Glomerular visceral epithelial cell (primary cell): Measurements from ENCODE around the gene HTATSF1.

Experiments used
- DNase-seq: peaks from one replicate; pipeline ENCODE4 v3.0.0-alpha.2; 2016; ENCODE audit errors: extremely low spot score

Gene HTATSF1

GRCh38 chrX:136496764-136497555 lies 432 bp upstream of the HTATSF1 start:
- DNase-seq: peak; percentile 83

DNA sequence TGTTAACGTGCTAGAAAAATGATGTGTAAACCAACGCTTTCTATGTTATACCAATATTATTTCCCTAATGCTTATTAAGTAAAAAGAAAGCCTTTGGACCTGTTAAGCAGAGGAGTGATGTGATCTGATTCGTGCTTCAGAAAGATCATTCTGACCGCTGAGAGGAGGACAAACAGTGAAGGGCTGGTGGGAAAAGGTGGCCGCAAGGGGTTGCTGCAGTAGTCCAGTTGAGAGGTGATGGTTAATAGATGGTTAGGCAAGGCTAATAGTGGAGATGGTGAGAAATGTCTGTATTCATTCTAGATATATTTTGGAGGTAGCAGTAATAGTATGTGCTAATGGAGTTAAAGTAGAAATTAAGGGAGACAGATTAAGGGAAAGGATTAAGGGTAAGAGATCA lies 21.7 kb downstream of the HTATSF1 start:
- DNase-seq: no peak

DNA sequence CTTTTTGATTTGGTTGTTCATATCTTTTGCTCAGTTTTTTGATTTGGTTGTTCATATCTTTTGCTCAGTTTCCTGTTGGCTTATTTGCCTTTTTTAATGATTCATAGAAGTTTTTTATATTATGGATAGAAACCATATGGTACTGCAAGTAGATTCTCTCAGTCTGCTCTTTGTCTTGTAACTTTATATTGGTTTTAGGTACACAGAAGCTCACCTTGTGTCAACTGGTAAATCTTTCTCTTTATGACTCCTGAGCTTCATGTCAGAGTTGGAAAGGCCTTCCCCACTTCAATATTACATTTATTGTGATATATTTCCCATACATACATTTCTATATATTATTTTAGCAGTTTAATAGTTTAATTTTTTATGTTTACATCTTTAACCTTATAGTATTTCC lies 26.4 kb downstream of the HTATSF1 start:
- DNase-seq: no peak

DNA sequence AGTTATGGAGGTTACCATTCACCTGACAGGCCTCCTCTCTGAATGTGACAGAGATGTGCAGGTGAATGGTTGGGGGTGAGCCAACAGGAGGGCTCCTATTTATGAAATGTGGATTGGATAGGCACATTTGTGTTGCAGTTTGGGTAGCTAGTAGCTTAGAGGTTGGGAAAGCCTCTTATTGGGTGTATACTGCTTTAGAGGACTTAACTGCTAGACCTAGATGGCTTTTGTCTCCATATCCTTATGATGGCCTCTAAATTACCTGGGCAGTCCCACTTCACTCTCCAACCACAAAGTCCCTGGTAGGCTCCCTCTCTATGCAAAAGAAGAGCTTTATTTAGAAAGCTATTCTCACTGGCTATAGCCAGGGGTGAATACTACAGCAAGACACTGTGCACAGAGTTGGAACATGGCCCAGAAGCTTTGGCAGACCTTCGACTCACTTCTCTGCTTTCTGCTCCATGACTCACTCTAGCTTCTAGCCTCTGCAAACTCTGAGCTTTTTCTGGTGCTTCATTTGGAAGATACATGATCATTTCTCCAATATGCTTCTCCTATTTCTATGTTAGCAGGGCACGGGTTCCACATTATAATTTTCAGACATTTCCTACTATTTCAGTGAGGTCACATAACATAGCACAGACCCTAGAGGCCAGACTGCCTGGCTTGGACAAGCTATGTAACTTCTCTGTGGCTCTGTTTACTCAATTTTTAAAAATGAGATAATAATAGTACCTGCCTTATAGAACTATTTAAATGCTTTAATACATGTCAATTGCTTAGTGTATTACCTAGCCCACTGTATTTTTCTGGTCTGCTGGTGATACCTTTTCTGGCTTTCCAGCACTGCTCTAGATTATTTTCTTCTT lies 28.6 kb downstream of the HTATSF1 start:
- peak; percentile 48 for DNase-seq

- DNase-seq: no peak
Measured at GRCh38 chrX:136528645-136529315, 31.4 kb downstream of the HTATSF1 start.

DNA sequence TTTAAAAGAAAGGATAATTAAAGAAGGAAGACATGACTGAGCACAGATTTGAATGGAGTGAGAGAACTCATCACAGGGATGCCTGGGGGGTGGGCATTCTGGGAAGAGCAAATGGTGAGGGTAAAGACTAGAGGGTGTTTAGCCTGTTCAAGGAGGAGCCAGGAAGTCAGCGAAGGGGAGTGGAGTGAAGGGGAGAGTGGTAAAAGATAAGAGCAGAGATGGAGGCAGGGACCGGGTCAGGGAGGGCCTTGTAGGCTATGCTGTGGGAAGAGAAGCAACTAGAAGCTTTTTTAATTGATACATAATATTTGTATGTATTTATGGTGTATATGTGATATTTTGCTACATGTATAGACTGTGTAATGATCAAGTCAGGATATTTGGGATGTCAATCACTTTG lies 32.4 kb downstream of the HTATSF1 start:
- no peak for DNase-seq

DNA sequence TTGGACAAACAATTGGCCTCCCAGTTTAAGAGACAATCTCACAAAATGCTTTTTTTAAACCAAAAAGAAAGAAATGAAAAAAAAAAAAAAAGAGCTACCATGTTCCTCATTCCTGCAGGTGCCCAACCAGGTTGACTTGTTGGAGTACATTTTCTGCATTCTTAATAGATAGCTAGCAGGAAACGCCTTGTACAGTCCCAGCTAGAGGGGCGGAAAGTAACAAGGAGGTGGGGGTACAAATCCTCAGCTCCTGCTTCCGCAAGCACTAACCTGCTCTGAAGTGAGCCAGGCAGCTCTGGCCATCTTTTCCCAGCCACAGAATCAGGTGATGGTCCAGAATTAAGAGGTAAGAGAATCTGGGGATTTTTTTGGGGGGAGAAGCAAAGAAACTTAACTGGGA lies 34.6 kb downstream of the HTATSF1 start, which contains the start of gene VGLL1:
TSS of gene VGLL1 (plus strand) at position 265 of the 400 bp plus-strand sequence. CDS start 3,806 bp downstream, outside the sequence.
- DNase-seq: no peak

DNA sequence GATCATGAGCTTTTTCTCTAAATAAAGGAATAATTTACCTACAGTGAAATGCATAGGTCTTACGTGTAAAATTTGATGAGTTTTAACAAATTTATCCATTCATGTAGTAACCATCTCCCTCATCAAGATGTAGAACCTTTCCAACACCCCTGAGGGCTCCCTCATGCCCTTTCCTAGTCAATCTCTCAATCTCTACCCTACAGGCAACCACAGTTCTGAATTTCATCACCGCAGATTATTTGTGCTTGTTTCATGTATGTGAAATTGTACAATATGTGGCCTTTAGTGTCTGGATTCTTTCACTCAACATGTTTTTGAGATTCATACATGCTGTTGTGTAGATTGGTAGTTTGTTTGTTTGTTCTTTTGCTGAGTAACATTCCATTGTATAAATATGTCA lies 36.7 kb downstream of the HTATSF1 start:
- no peak for DNase-seq

DNA sequence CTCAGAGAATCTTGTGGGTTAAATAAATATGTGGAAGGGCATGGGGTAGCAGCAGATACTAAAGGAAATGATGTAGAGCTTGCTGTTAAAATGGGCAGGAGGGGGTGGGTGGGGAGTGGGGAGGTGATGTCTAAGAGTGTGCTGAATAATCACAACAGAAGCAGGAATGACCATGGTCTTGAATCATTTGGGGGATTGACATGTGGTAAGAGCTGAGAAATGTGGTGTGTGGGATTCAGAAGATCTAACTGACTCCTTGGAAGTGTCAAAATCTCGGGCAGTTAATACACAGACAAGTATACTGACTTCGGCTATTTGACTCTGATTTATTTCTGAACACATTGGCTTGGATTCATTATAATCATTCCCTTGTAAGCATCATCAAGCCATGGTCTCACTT lies 41.4 kb downstream of the HTATSF1 start:
- no peak for DNase-seq

GRCh38 chrX:136540226-136540625 lies 42.8 kb downstream of the HTATSF1 start:
- no peak for DNase-seq

DNA sequence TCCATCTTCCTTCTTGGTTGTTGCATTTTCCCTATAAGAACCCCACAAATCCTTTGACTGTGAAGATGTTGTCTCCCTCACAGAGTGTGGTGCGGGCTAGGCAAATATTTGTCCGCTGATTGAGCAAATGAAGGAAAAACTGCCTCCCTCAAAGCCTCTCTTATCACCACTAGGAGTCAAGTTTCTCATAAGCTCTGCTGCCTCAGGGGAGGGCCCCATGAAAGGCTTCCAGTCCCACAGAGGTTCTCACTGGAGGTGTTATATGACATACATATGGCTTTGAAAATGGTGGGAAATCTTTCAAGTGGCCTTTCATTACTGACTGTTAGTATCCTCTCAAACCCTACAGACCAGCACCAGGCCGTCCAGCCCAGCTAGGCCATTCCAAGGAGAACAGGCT lies 43.9 kb downstream of the HTATSF1 start:
- DNase-seq: no peak

GRCh38 chrX:136542281-136542680 lies 44.9 kb downstream of the HTATSF1 start:
- DNase-seq: no peak

GRCh38 chrX:136546371-136546781 lies 49.0 kb downstream of the HTATSF1 start:
- DNase-seq: no peak

GRCh38 chrX:136549226-136549625 lies 51.8 kb downstream of the HTATSF1 start:
- no peak for DNase-seq

DNA sequence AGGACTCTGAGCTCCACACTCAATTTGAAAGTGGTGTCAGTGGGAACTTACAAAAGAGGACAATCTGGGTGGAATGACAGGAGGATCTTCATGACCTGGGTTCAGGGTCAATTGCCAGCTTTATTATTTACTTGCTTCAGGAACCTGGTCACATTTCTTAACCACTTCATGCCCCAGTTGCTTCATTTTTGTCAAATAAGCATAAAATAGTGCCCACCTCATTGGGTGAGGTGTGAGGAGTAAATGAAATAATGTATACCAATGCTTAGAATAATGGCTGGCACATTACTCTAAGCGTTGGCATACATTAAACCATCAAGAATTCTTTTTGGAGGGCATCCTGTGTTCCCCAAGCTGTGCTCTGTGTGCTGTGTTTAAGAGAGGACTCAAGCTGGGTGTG lies 54.0 kb downstream of the HTATSF1 start:
- DNase-seq: no peak

DNA sequence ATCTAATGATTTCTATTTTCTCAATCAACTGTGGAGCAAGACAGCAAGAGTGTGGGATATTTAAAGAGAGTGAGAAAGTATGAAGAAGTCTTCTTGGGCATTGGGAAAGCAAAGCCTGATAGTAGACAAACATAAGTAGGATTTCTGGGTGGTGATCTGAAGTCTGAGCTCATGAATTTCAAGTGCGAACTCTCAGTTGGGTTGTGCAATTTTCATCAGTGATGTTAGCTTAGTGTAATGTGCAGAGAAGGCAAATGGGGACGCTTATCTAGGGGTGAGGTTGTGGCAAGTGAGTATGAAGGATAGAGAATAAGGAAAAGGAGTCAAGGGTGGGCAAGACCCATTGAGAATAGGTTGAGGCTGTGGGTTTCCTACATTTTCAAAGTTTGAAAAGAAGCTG lies 58.3 kb downstream of the HTATSF1 start:
- DNase-seq: no peak
